ENCODE data around the gene CDH23.

GRCh38 chr10:71375952-71376351, 20.8 kb upstream of the CDH23 start:
- no peak for TF ChIP-seq POLR2A (IDR thresholded peaks at IDR 0.05)
- TF ChIP-seq CTCF (IDR thresholded peaks at IDR 0.05) = no peak

All from suprapubic skin (tissue), 3 donors.